Loucy (cell line): ENCODE measurements around the gene GAPVD1.

Experiments used
- CTCF ChIP-seq: fragments of 200-600 bp; sonication (generic); conservative IDR thresholded peaks from 2 replicates; pipeline ENCODE4 v1.5.1; 2014; ENCODE audit warnings: mild to moderate bottlenecking, antibody characterized with exemption, low read length
- EZH2phosphoT487 ChIP-seq: fragments of 200-600 bp; IDR thresholded peaks from 2 replicates; pipeline ENCODE4 v1.6.1; 2018; ENCODE audit warnings: antibody characterized with exemption, mild to moderate bottlenecking, moderate library complexity, borderline replicate concordance

GRCh38 chr9:125302241-125302640 is 40.6 kb downstream of the GAPVD1 start:
- TF ChIP-seq CTCF: no peak
- TF ChIP-seq EZH2phosphoT487: no peak
